Measurements from ENCODE around the gene SYNPO2. TPM values are rescaled to one million over a fixed set of nuclear protein-coding genes. Genes with fewer than 3 reads are reported as not detected.

SYNPO2 gene
- total and polyA plus RNA-seq, 2 of the 8 experiments (the other 6 are each of a cell fraction or from before 2014, with no cell fraction given), result 0.50 to 4.2 TPM

DNA sequence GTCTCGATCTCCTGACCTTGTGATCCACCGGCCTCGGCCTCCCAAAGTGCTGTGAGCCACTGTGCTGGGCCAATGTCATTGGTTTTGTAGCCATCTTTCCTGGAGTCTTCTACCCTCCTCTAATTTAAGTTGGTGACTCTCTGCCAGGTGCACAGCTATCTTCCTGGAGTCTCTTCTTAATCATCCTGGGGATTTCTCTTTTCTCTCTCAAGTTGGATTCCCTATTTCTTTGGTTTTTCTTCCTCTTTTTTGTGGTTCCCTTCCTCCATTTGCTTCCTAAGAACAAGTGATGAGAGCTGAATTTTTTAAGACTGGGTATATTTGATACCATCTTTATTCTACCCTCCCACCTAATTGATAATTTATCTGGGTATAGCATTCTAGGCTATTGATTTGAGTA is 113.8 kb downstream of the SYNPO2 start:
- CTCF ChIA-PET (ENCODE audit: partially characterized antibody), result interaction anchor here (0.6 kb wide), 1 partner anchor 205 kb away, joined by 3 read pairs; no protein-coding TSS in a partner anchor

More for the DNA sequence above, 113.8 kb downstream of the SYNPO2 start:
- no peak overlapping the region for H2BK15ac ChIP-seq (ENCODE audit: low read length)
- FAIRE-seq (no peak), DNase-seq (ENCODE audit: low read depth in 1 of 2, low spot score in 2 of 2) (no peak)
- WGBS, 2 experiments (ENCODE audit: extremely low coverage in 1 of 2, insufficient coverage in 1 of 2, insufficient read length in 1 of 2, insufficient replicate concordance in 2 of 2, low coverage in 1 of 2, low lambda C conversion rate in 2 of 2, missing lambda C conversion rate in 1 of 2), result 56% methylated on average over 3 of the region's 3 CpGs; no CpG with 5 or more reads in 1 of the 2 experiments
- no peak overlapping the region for H2AK5ac ChIP-seq (ENCODE audit: low read depth, low read length)
- no peak overlapping the region for H4K5ac ChIP-seq (ENCODE audit: insufficient read length, low read depth, low read length)
- no peaks in the 10 kb centered on the region for H3K27me3 ChIP-seq (replicated peaks in 1 of 4; ENCODE audit: control insufficient read depth in 3 of 4, extremely low read depth in 1 of 4, insufficient read depth in 3 of 4, low read length in 3 of 4)
- H2AFZ ChIP-seq (ENCODE audit: low read length), result no peak overlapping the region
- H3K27ac ChIP-seq (ENCODE audit: low read depth, low read length), result no peak overlapping the region
- H3K14ac ChIP-seq (ENCODE audit: insufficient read length), result no peak overlapping the region
- no peaks in the 10 kb centered on the region for H3K79me2 ChIP-seq (ENCODE audit: control insufficient read depth in 1 of 2, insufficient read depth in 2 of 2, low read length in 2 of 2)
- H2BK120ac ChIP-seq (replicated peaks; ENCODE audit: low read depth, low read length), result no peak overlapping the region
- H3K4me1 ChIP-seq (replicated peaks in 1 of 4; ENCODE audit: control insufficient read depth in 3 of 4, insufficient read depth in 4 of 4, low read length in 3 of 4), result peaks cover 0 to 8% (median 4%) of the 10 kb centered on the region in 4 experiments; a peak in 2 of 7 replicates
- TF ChIP-seq YY1 (IDR thresholded peaks at IDR 0.05; ENCODE audit: low read depth, low read length) (no peak), ATF2 (IDR thresholded peaks at IDR 0.05; ENCODE audit: low read length) (no peak), BRCA1 (IDR thresholded peaks at IDR 0.05; ENCODE audit: low read depth, low read length) (no peak), RFX5 (IDR thresholded peaks at IDR 0.05; ENCODE audit: borderline replicate concordance, low read depth, low read length) (no peak), TEAD4 (IDR thresholded peaks at IDR 0.05; ENCODE audit: low read depth, low read length) (no peak), JUND (IDR thresholded peaks at IDR 0.05; ENCODE audit: low read length) (no peak), SP1 (IDR thresholded peaks at IDR 0.05; ENCODE audit: low read depth, low read length) (no peak), JUN (IDR thresholded peaks at IDR 0.05; ENCODE audit: low read depth, low read length) (no peak), RAD21 (IDR thresholded peaks at IDR 0.05 in 1 of 2, conservative IDR thresholded peaks at IDR 0.05 in 1 of 2; ENCODE audit: low read depth in 2 of 2, low read length in 2 of 2) (no peak), SRF (IDR thresholded peaks at IDR 0.05; ENCODE audit: low read depth, low read length) (no peak)
- TF ChIP-seq, protein P1, sequence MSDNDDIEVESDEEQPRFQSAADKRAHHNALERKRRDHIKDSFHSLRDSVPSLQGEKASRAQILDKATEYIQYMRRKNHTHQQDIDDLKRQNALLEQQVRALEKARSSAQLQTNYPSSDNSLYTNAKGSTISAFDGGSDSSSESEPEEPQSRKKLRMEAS (IDR thresholded peaks at IDR 0.05), result no peak
- H3K79me1 ChIP-seq (ENCODE audit: low read depth, low read length), result no peaks in the 10 kb centered on the region
- H3K4me3 ChIP-seq (ENCODE audit: extremely low read depth in 1 of 4, insufficient read depth in 2 of 4, low read depth in 3 of 4, low read length in 4 of 4), result no peak overlapping the region
- H3K23me2 ChIP-seq (ENCODE audit: low read depth, low read length), result no peaks in the 10 kb centered on the region
- H3K9ac ChIP-seq (replicated peaks in 1 of 4; ENCODE audit: extremely low read depth in 1 of 4, low read depth in 3 of 4, low read length in 3 of 4), result no peak overlapping the region
- H4K20me1 ChIP-seq (replicated peaks in 1 of 2; ENCODE audit: control insufficient read depth in 1 of 2, insufficient read depth in 2 of 2, low read length in 2 of 2), result no peaks in the 10 kb centered on the region
- no peak overlapping the region for H2BK20ac ChIP-seq (ENCODE audit: low read length)
- H2BK5ac ChIP-seq (ENCODE audit: low read depth, low read length), result no peak overlapping the region
- no peak overlapping the region for H3K4ac ChIP-seq (replicated peaks; ENCODE audit: insufficient read length, low read depth, low read length)
- H3K9me3 ChIP-seq (ENCODE audit: insufficient read depth in 2 of 2, low read depth in 1 of 2, low read length in 1 of 2), result no peaks in the 10 kb centered on the region
- H3K4me2 ChIP-seq (ENCODE audit: insufficient read depth in 1 of 2, low read depth in 2 of 2, low read length in 2 of 2), result no peak overlapping the region
- H4K8ac ChIP-seq (ENCODE audit: extremely low read depth, insufficient read depth, low read length), result no peak overlapping the region
- no peak overlapping the region for H3K56ac ChIP-seq (replicated peaks; ENCODE audit: insufficient read length, low read depth, low read length)
- H3K36me3 ChIP-seq (ENCODE audit: control insufficient read depth in 2 of 4, insufficient read depth in 4 of 4, low read length in 3 of 4), result no peaks in the 10 kb centered on the region
- no peak overlapping the region for H2BK12ac ChIP-seq (ENCODE audit: low read depth, low read length)
- no peak overlapping the region for H4K91ac ChIP-seq (replicated peaks; ENCODE audit: insufficient read length, low read length)
- POLR2A ChIA-PET (ENCODE audit: partially characterized antibody), result no interaction called here
- no peak overlapping the region for H3K23ac ChIP-seq (ENCODE audit: insufficient read length)
- no peak overlapping the region for H3K18ac ChIP-seq (ENCODE audit: extremely low read depth, low read length)

All from H1 (cell line).